Colonic mucosa (tissue), 4 donors: ENCODE data around the gene LEAP2. TPM values are rescaled to one million over a fixed set of nuclear protein-coding genes. Genes with fewer than 3 reads are reported as not detected.
A peak's percentile ranks its signal among the peaks of the same experiment; 100 is the strongest.

ENCODE experiments used
- DNase-seq: peaks from one replicate; pipeline ENCODE4 v3.0.0-alpha.2; 2020
- H3K27ac ChIP-seq: fragments of 200-600 bp; one replicate; pipeline ENCODE4 v1.8.0; 2021
- H3K27me3 ChIP-seq: fragments of 200-600 bp; one replicate; pipeline ENCODE4 v1.8.0; 2021
- H3K36me3 ChIP-seq: fragments of 200-600 bp; one replicate; pipeline ENCODE4 v1.8.0; 2021
- H3K4me1 ChIP-seq: fragments of 200-600 bp; one replicate; pipeline ENCODE4 v1.8.0; 2021; ENCODE audit warnings: mild to moderate bottlenecking
- H3K4me3 ChIP-seq: fragments of 200-600 bp; one replicate; pipeline ENCODE4 v1.8.0; 2021
- H3K9ac ChIP-seq, 2 donors: one replicate each; pipeline ENCODE4 v1.7.0; 2013; ENCODE audit warnings: control low read depth in 2 of 2, low read depth in 2 of 2, low read length in 2 of 2
- H3K9me3 ChIP-seq: fragments of 200-600 bp; one replicate; pipeline ENCODE4 v1.8.0; 2021
- CTCF ChIP-seq: fragments of 200-600 bp; IDR thresholded peaks from one replicate; pipeline ENCODE4 v1.8.0; 2022; ENCODE audit warnings: antibody characterized with exemption, mild to moderate bottlenecking
- intact Hi-C: fragments of 100-400 bp; cut with DNase I; formaldehyde crosslinking; loops from one replicate; pipeline ENCODE4 v1.14.1; 2022
- total RNA-seq, 2 donors: library from RNA; stranded (reverse); fragmentation: NEBNext Ultra II Directional in 1 of 2; extraction: Animal tissue kit (Norgen Biotek cat#: 25700) in 1 of 2; gene quantifications; one replicate each; pipeline ENCODE4 v1.2.1, GENCODE V29; 2021
- donor health status: healthy.
- donor health status: DM: no; HTN: no; CAD: no.
- donor health status: DM: no; HTN: no; CAD: no.

LEAP2 gene
- total RNA-seq = 1 to 10 TPM; 3.6 to 7.7 TPM

GRCh38 chr5:132873119-132873929 is at the start of gene LEAP2:
Gene LEAP2, plus strand, starts transcription at chr5:132873668. Its CDS starts 27 bp downstream, at chr5:132873695.
- Histone ChIP-seq H3K36me3 (no peaks in the 10 kb centered on the region), H3K27me3 (no peaks in the 10 kb centered on the region), H3K9ac (no peak within 1 kb of the TSS), H3K27ac (peak within 1 kb of the TSS; percentile 51), H3K4me3 (no peak within 1 kb of the TSS), H3K9me3 (no peaks in the 10 kb centered on the region), H3K4me1 (no peaks in the 10 kb centered on the region)
- no peak for DNase-seq
- intact Hi-C loops = no loop called here
- TF ChIP-seq CTCF = no peak

GRCh38 chr5:132824426-132824825 is 49.0 kb upstream of the LEAP2 start:
- no peaks in the 10 kb centered on the region for H3K36me3 ChIP-seq
- H3K27me3 ChIP-seq = no peaks in the 10 kb centered on the region
- intact Hi-C loops = loop anchor here (5.0 to 10.0 kb wide), 3 partner anchors 72 to 440 kb away; no protein-coding TSS in a partner anchor
- DNase-seq = no peak
- TF ChIP-seq CTCF = no peak
- H3K4me1 ChIP-seq = no peaks in the 10 kb centered on the region
- no peak overlapping the region for H3K9ac ChIP-seq
- no peak overlapping the region for H3K27ac ChIP-seq
- H3K9me3 ChIP-seq = no peaks in the 10 kb centered on the region
- H3K4me3 ChIP-seq = no peak overlapping the region

- DNase-seq = no peak
- Histone ChIP-seq H3K4me1 (no peaks in the 10 kb centered on the region), H3K9me3 (no peaks in the 10 kb centered on the region), H3K36me3 (no peaks in the 10 kb centered on the region), H3K27ac (no peak overlapping the region), H3K27me3 (no peaks in the 10 kb centered on the region), H3K9ac (no peak overlapping the region), H3K4me3 (no peak overlapping the region)
- TF ChIP-seq CTCF = no peak
- intact Hi-C loops = loop anchor here (10.0 kb wide), 2 partner anchors 300 to 440 kb away; no protein-coding TSS in a partner anchor
Measured at GRCh38 chr5:132825033-132825833, 48.2 kb upstream of the LEAP2 start.

GRCh38 chr5:132825834-132826391 is 47.6 kb upstream of the LEAP2 start:
- Histone ChIP-seq H3K27me3 (no peaks in the 10 kb centered on the region), H3K4me1 (no peaks in the 10 kb centered on the region), H3K9ac (no peak overlapping the region), H3K9me3 (no peaks in the 10 kb centered on the region), H3K4me3 (no peak overlapping the region), H3K36me3 (no peaks in the 10 kb centered on the region), H3K27ac (no peak overlapping the region)
- intact Hi-C loops = loop anchor here (10.0 kb wide), 2 partner anchors 301 to 441 kb away; no protein-coding TSS in a partner anchor
- DNase-seq = no peak
- no peak for TF ChIP-seq CTCF

- intact Hi-C loops = loop anchor here (10.0 kb wide), 2 partner anchors 302 to 442 kb away; no protein-coding TSS in a partner anchor
- H3K27ac ChIP-seq = no peak overlapping the region
Measured at GRCh38 chr5:132826424-132827082, 46.9 kb upstream of the LEAP2 start.

More at GRCh38 chr5:132826424-132827082, 46.9 kb upstream of the LEAP2 start:
- H3K4me3 ChIP-seq = no peak overlapping the region
- no peaks in the 10 kb centered on the region for H3K27me3 ChIP-seq
- H3K9me3 ChIP-seq = no peaks in the 10 kb centered on the region
- TF ChIP-seq CTCF = no peak
- H3K9ac ChIP-seq = no peak overlapping the region
- no peak for DNase-seq
- H3K36me3 ChIP-seq = no peaks in the 10 kb centered on the region
- H3K4me1 ChIP-seq = no peaks in the 10 kb centered on the region
